ENCODE results near the gene THAP11.
"Not testable (repeated sequence)": the region's sequence is repeated elsewhere in the genome, so short reads cannot be mapped to it uniquely, and the experiment has no call there.

Gene THAP11

GRCh38 chr16:67857547-67858233 lies 15.6 kb downstream of the THAP11 start:
- FAIRE-seq (no peak), DNase-seq (ENCODE audit: insufficient read length, low spot score) (no peak)
- TF ChIP-seq SPI1 (IDR thresholded peaks at IDR 0.05; ENCODE audit: low read depth, low read length), result peak; percentile 64
- TF ChIP-seq POLR2AphosphoS5 (IDR thresholded peaks at IDR 0.05; ENCODE audit: low read depth, low read length), result no peak

- TF ChIP-seq POLR2AphosphoS5 (IDR thresholded peaks at IDR 0.05; ENCODE audit: low read depth, low read length), result no peak
- no peak for TF ChIP-seq POU2F2 (IDR thresholded peaks at IDR 0.05; ENCODE audit: low read depth, low read length)
- TF ChIP-seq PAX5 (IDR thresholded peaks at IDR 0.05; ENCODE audit: insufficient read depth, low read length, severe bottlenecking), result no peak
- TF ChIP-seq POLR2A (IDR thresholded peaks at IDR 0.05; ENCODE audit: low read depth, low read length), result no peak
- no peak for TF ChIP-seq SPI1 (IDR thresholded peaks at IDR 0.05; ENCODE audit: low read depth, low read length)
- no peak for TF ChIP-seq TAF1 (IDR thresholded peaks at IDR 0.05; ENCODE audit: low read depth, low read length)
- FAIRE-seq (no peak), DNase-seq (ENCODE audit: insufficient read length, low spot score) (no peak)
These were observed 16.4 kb downstream of the THAP11 start for GRCh38 chr16:67858500-67858899.

GRCh38 chr16:67860589-67861398 lies 18.7 kb downstream of the THAP11 start:
- DNase-seq (ENCODE audit: insufficient read length, low spot score) (no peak), FAIRE-seq (no peak)

GRCh38 chr16:67861877-67862276 lies 19.8 kb downstream of the THAP11 start:
- no peak for DNase-seq (ENCODE audit: insufficient read length, low spot score)
- no peak for FAIRE-seq
- no peak for TF ChIP-seq POLR2AphosphoS5 (IDR thresholded peaks at IDR 0.05; ENCODE audit: low read depth, low read length)
- TF ChIP-seq PAX5 (IDR thresholded peaks at IDR 0.05; ENCODE audit: insufficient read depth, low read length, severe bottlenecking), result no peak
- no peak for TF ChIP-seq TAF1 (IDR thresholded peaks at IDR 0.05; ENCODE audit: low read depth, low read length)
- no peak for TF ChIP-seq POU2F2 (IDR thresholded peaks at IDR 0.05; ENCODE audit: low read depth, low read length)
- TF ChIP-seq POLR2A (IDR thresholded peaks at IDR 0.05; ENCODE audit: low read depth, low read length), result no peak
- TF ChIP-seq SPI1 (IDR thresholded peaks at IDR 0.05; ENCODE audit: low read depth, low read length), result no peak

More at GRCh38 chr16:67860589-67861398, 18.7 kb downstream of the THAP11 start:
- TF ChIP-seq POLR2A (IDR thresholded peaks at IDR 0.05; ENCODE audit: low read depth, low read length), result no peak

GRCh38 chr16:67862623-67863583 lies 20.8 kb downstream of the THAP11 start:
- DNase-seq (ENCODE audit: insufficient read length, low spot score) (no peak), FAIRE-seq (no peak)
- no peak for TF ChIP-seq POU2F2 (IDR thresholded peaks at IDR 0.05; ENCODE audit: low read depth, low read length)
- no peak for TF ChIP-seq SPI1 (IDR thresholded peaks at IDR 0.05; ENCODE audit: low read depth, low read length)
- TF ChIP-seq TAF1 (IDR thresholded peaks at IDR 0.05; ENCODE audit: low read depth, low read length), result no peak
- no peak for TF ChIP-seq POLR2AphosphoS5 (IDR thresholded peaks at IDR 0.05; ENCODE audit: low read depth, low read length)
- no peak for TF ChIP-seq PAX5 (IDR thresholded peaks at IDR 0.05; ENCODE audit: insufficient read depth, low read length, severe bottlenecking)
- no peak for TF ChIP-seq POLR2A (IDR thresholded peaks at IDR 0.05; ENCODE audit: low read depth, low read length)

- FAIRE-seq, result not testable (repeated sequence)
These were observed 21.9 kb downstream of the THAP11 start for GRCh38 chr16:67864044-67864443.

GRCh38 chr16:67864594-67864993 lies 22.5 kb downstream of the THAP11 start:
- FAIRE-seq, result no peak
- TF ChIP-seq PAX5 (IDR thresholded peaks at IDR 0.05; ENCODE audit: insufficient read depth, low read length, severe bottlenecking) (no peak), POU2F2 (IDR thresholded peaks at IDR 0.05; ENCODE audit: low read depth, low read length) (no peak), POLR2A (IDR thresholded peaks at IDR 0.05; ENCODE audit: low read depth, low read length) (no peak), SPI1 (IDR thresholded peaks at IDR 0.05; ENCODE audit: low read depth, low read length) (no peak), TAF1 (IDR thresholded peaks at IDR 0.05; ENCODE audit: low read depth, low read length) (no peak), POLR2AphosphoS5 (IDR thresholded peaks at IDR 0.05; ENCODE audit: low read depth, low read length) (no peak)
- DNase-seq (ENCODE audit: insufficient read length, low spot score), result no peak

More at GRCh38 chr16:67864044-67864443, 21.9 kb downstream of the THAP11 start:
- not testable (repeated sequence) for DNase-seq (ENCODE audit: insufficient read length, low spot score)

GRCh38 chr16:67865318-67865717 lies 23.2 kb downstream of the THAP11 start:
- no peak for TF ChIP-seq POLR2AphosphoS5 (IDR thresholded peaks at IDR 0.05; ENCODE audit: low read depth, low read length)
- TF ChIP-seq PAX5 (IDR thresholded peaks at IDR 0.05; ENCODE audit: insufficient read depth, low read length, severe bottlenecking), result no peak
- no peak for TF ChIP-seq POLR2A (IDR thresholded peaks at IDR 0.05; ENCODE audit: low read depth, low read length)
- TF ChIP-seq SPI1 (IDR thresholded peaks at IDR 0.05; ENCODE audit: low read depth, low read length), result no peak
- TF ChIP-seq POU2F2 (IDR thresholded peaks at IDR 0.05; ENCODE audit: low read depth, low read length), result no peak
- TF ChIP-seq TAF1 (IDR thresholded peaks at IDR 0.05; ENCODE audit: low read depth, low read length), result no peak
- DNase-seq (ENCODE audit: insufficient read length, low spot score) (no peak), FAIRE-seq (no peak)

- DNase-seq (ENCODE audit: insufficient read length, low spot score) (no peak), FAIRE-seq (no peak)
- TF ChIP-seq POLR2A (IDR thresholded peaks at IDR 0.05; ENCODE audit: low read depth, low read length) (no peak), SPI1 (IDR thresholded peaks at IDR 0.05; ENCODE audit: low read depth, low read length) (no peak), PAX5 (IDR thresholded peaks at IDR 0.05; ENCODE audit: insufficient read depth, low read length, severe bottlenecking) (no peak), POU2F2 (IDR thresholded peaks at IDR 0.05; ENCODE audit: low read depth, low read length) (no peak), POLR2AphosphoS5 (IDR thresholded peaks at IDR 0.05; ENCODE audit: low read depth, low read length) (no peak)
These were observed 26.2 kb downstream of the THAP11 start for GRCh38 chr16:67868290-67868689.
